GM12878 (cell line): ENCODE measurements around the gene SMG6. TPM values are rescaled to one million over a fixed set of nuclear protein-coding genes. Genes with fewer than 3 reads are reported as not detected.

Experiments used
- ATAC-seq: fragments of 200-7000 bp; cut with Tn5 transposase; 3 replicates; pipeline ENCODE4 v1.9.1; 2020; ENCODE audit warnings: mild to moderate bottlenecking, moderate library complexity
- BruUV-seq: library from RNA; stranded (reverse); fragments of 400-500 nt; replicated peaks from 2 replicates; lab custom pipeline; 2021; lab: Mats Ljungman, UMichigan
- CTCF ChIA-PET: fragments of 300-600 bp; sonication (Branson Sonifier 250); formaldehyde crosslinking; extraction: SDS; loops from one replicate; lab custom pipeline; 2021; ENCODE audit warnings: inconsistent platforms; lab: Yijun Ruan, JAX
- POLR2A ChIA-PET: fragments of 350-600 bp; formaldehyde crosslinking; extraction: SDS; loops from one replicate; lab custom pipeline; 2021; ENCODE audit warnings: inconsistent platforms; lab: Charles Lee
- RAD21 ChIA-PET: fragments of 300-600 bp; sonication (Branson Sonifier 250); formaldehyde crosslinking; loops from one replicate; lab custom pipeline; 2023; ENCODE audit warnings: antibody characterized with exemption; ENCODE audit not compliant: unreplicated experiment; lab: Charles Lee
- SMC1A ChIA-PET: fragments of 300-600 bp; sonication (Branson Sonifier 250); formaldehyde crosslinking; loops from one replicate; lab custom pipeline; 2023; ENCODE audit not compliant: unreplicated experiment, uncharacterized antibody; lab: Charles Lee
- DNase-seq: peaks from one replicate; pipeline ENCODE4 v3.0.0-alpha.2; 2011; ENCODE audit warnings: low read depth, low spot score
- FAIRE-seq: peaks from 3 replicates; lab custom pipeline; 2011; peaks lifted over from hg19 to GRCh38; lab: Jason Lieb, UNC
- H2AFZ ChIP-seq: 2 replicates; pipeline ENCODE4 v1.6.0; 2011; ENCODE audit warnings: low read depth, low read length, control low read depth; ENCODE audit not compliant: control insufficient read depth
- H3K27ac ChIP-seq: 2 replicates; pipeline ENCODE4 v1.5.1; 2011; ENCODE audit warnings: control low read depth; ENCODE audit not compliant: control insufficient read depth, insufficient read depth
- H3K27me3 ChIP-seq, 2 experiments: replicated peaks in 1 of 2; 2 replicates each; pipeline versions ENCODE4 v1.6.0 to v1.6.1; 2011; ENCODE audit warnings: low read length in 1 of 2; ENCODE audit not compliant: control insufficient read depth in 2 of 2, insufficient read depth in 2 of 2
- H3K36me3 ChIP-seq, 2 experiments: 2 replicates each; pipeline ENCODE4 v1.5.1; 2011; ENCODE audit warnings: low read length in 1 of 2; ENCODE audit not compliant: control insufficient read depth in 2 of 2, insufficient read depth in 2 of 2
- H3K4me1 ChIP-seq: 2 replicates; pipeline ENCODE4 v1.6.1; 2011; ENCODE audit warnings: mild to moderate bottlenecking, low read length, moderate library complexity, mixed read lengths; ENCODE audit not compliant: control insufficient read depth, insufficient read depth
- H3K4me2 ChIP-seq: 2 replicates; pipeline ENCODE4 v1.6.0; 2011; ENCODE audit warnings: control low read depth; ENCODE audit not compliant: control insufficient read depth, insufficient read depth
- H3K4me3 ChIP-seq: fragments of 200-600 bp; sonication (generic); 2 replicates; pipeline ENCODE4 v1.5.1; 2016
- H3K79me2 ChIP-seq: 2 replicates; pipeline ENCODE4 v1.6.0; 2011; ENCODE audit warnings: low read length; ENCODE audit not compliant: control insufficient read depth, insufficient read depth
- H3K9ac ChIP-seq: 2 replicates; pipeline ENCODE4 v1.8.0; 2011; ENCODE audit warnings: low read length, control low read depth, mixed read lengths; ENCODE audit not compliant: control insufficient read depth, insufficient read depth
- H3K9me3 ChIP-seq: replicated peaks from 3 replicates; pipeline ENCODE4 v1.5.1; 2011; ENCODE audit warnings: mild to moderate bottlenecking, low read length; ENCODE audit not compliant: control insufficient read depth, insufficient read depth
- H4K20me1 ChIP-seq: 2 replicates; pipeline ENCODE4 v1.6.0; 2011; ENCODE audit not compliant: control insufficient read depth, insufficient read depth
- EP300 ChIP-seq, 2 experiments: fragments of 150-350 bp in 1 of 2; IDR thresholded peaks; 2 replicates each; pipeline ENCODE4 v1.6.1; 2011 to 2012; ENCODE audit warnings: low read depth in 2 of 2, low read length in 2 of 2, borderline replicate concordance in 1 of 2, improper control_type of control experiment in 1 of 2, inconsistent platforms in 1 of 2; ENCODE audit not compliant: control insufficient read depth in 1 of 2
- GATAD2B ChIP-seq: fragments of 450-650 bp; conservative IDR thresholded peaks from 2 replicates; pipeline ENCODE4 v1.6.1; 2017; ENCODE audit warnings: low read depth, mild to moderate bottlenecking, moderate library complexity
- HDAC2 ChIP-seq: fragments of 200-600 bp; sonication (generic); IDR thresholded peaks from 2 replicates; pipeline ENCODE4 v1.6.1; 2017
- IKZF1 ChIP-seq: fragments of 450-650 bp; conservative IDR thresholded peaks from 2 replicates; pipeline ENCODE4 v1.6.1; 2017; ENCODE audit warnings: antibody characterized with exemption, mild to moderate bottlenecking
- IRF4 ChIP-seq: IDR thresholded peaks from 2 replicates; pipeline ENCODE4 v1.6.1; 2011; ENCODE audit warnings: low read depth, low read length
- POLR2AphosphoS5 ChIP-seq: IDR thresholded peaks from 2 replicates; pipeline ENCODE4 v1.6.1; 2011; ENCODE audit warnings: mild to moderate bottlenecking, low read length, inconsistent platforms
- SMAD1 ChIP-seq: fragments of 450-650 bp; IDR thresholded peaks from 2 replicates; pipeline ENCODE4 v1.6.1; 2018; ENCODE audit warnings: mild to moderate bottlenecking, low read depth; ENCODE audit not compliant: partially characterized antibody
- WGBS: methylation state at CpG from one replicate; pipeline ENCODE4 v1.1.6; 2016; ENCODE audit warnings: low lambda C conversion rate; ENCODE audit not compliant: insufficient replicate concordance, insufficient coverage; ENCODE audit errors: missing lambda C conversion rate; 5-methylcytosine and 5-hydroxymethylcytosine counted together
- in situ Hi-C: fragments of 300-500 bp; cut with MboI; formaldehyde crosslinking; loops from 9 replicates; pipeline ENCODE4 v1.14.3; 2018; ENCODE audit warnings: mixed read lengths
- intact Hi-C: fragments of 100-400 bp; cut with micrococcal nuclease; formaldehyde crosslinking; loops from one replicate; pipeline ENCODE4 v1.14.2; 2022; ENCODE audit not compliant: unreplicated experiment
- polyA plus RNA-seq, 11 experiments: library from polyadenylated mRNA; depleted of rRNA in 4 of 11; unstranded in 6 of 11; stranded (reverse) in 5 of 11; fragments of >200 nt; fragmentation: Nextera tagmentation in 4 of 11; fragmentation: Illumina TruSeq in 1 of 11; extraction: Ambion mirVana in 4 of 11; extraction: Trizol in 1 of 11; gene quantifications; 1 replicate in 1 of 11; 2 replicates in 10 of 11; pipeline versions ENCODE4 v1.2.1 to v1.2.3, GENCODE V29; 2011 to 2016; ENCODE audit warnings: inconsistent platforms in 2 of 11, missing spikeins in 2 of 11, low read depth in 1 of 11
- total RNA-seq, 4 experiments: library from RNA; depleted of rRNA in 3 of 4; stranded (reverse); fragments of >200 nt in 3 of 4; fragmentation: Illumina TruSeq in 1 of 4; extraction: Trizol in 1 of 4; gene quantifications; 2 replicates each; pipeline versions ENCODE4 v1.2.1 to v1.2.3, GENCODE V29; 2013 to 2021
- TF ChIP-seq, protein P1 (sequence below): fragments of 450-650 bp; IDR thresholded peaks from 2 replicates; pipeline ENCODE4 v1.6.1; 2017; ENCODE audit warnings: mild to moderate bottlenecking, low read depth, inconsistent platforms; ENCODE audit not compliant: poor library complexity, severe bottlenecking
- TF ChIP-seq, protein P2 (sequence below): fragments of 450-650 bp; IDR thresholded peaks from 2 replicates; pipeline ENCODE4 v1.6.1; 2016; ENCODE audit warnings: mild to moderate bottlenecking

Gene SMG6
- total and polyA plus RNA-seq, 10 of the 15 experiments (the other 5 are each of a cell fraction or from before 2014, with no cell fraction given), result 0.58 to 28.7 (median 15.7) TPM

DNA sequence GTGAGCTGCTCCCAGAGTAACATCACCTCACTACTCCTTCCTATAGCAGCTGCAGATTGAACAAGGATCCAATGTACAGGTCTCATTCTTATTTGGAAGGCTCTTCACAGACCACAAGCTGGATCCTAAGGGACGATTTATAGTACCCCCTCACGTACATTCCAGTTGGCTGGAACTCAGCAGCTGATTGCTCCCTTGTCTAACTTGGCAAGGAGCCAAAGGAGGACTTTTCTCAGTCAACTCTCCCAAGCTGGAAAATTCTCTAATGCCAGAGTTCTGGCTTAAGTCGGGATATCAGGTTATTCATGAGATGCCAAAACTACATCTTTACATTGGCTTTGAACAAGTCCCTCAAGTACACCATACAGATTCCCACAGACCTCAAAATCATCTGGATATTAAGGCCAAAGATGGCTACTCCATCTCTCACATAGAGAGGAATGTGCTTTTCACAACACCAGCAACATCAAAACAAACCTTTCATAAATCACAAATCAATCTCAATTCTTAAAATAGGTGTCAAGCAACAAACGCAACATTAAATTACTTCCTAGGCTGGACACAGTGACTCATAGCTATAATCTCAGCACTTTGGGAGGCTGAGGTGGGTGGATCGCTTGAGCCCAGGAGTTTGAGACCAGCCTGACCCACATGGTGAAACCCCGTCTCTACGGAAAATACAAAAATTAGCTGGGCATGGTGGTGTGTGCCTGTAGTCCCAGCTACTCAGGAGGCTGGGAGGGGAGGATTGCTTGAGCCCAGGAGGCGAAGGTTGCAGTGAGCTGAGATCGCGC is 39.3 kb downstream of the SMG6 start:
- in situ Hi-C loops (no loop called here), intact Hi-C loops (no loop called here)
- Histone ChIP-seq H3K36me3 (peaks cover 0 to 8% of the 10 kb centered on the region in 2 experiments; a peak in 2 of 4 replicates), H3K79me2 (peaks cover 40% of the 10 kb centered on the region), H3K27me3 (no peaks in the 10 kb centered on the region), H3K4me1 (peaks cover 75% of the 10 kb centered on the region), H3K4me2 (peak overlapping the region; percentile 72), H3K27ac (peak overlapping the region; percentile 99), H3K4me3 (peak overlapping the region; percentile 21; the same call in 1 of the 2 replicates), H3K9ac (peak overlapping the region; percentile 40), H4K20me1 (no peaks in the 10 kb centered on the region), H3K9me3 (no peaks in the 10 kb centered on the region), H2AFZ (no peak overlapping the region)
- CTCF ChIA-PET, result interaction anchor here (0.6 to 7.5 kb wide), 18 partner anchors 8 to 210 kb away, joined by 3 to 48 read pairs (median 3); partner anchors contain the start of gene HIC1
- 91% methylated on average over 10 of the region's 10 CpGs for WGBS
- no TSS peak for BruUV-seq
- DNase-seq (no peak), FAIRE-seq (no peak), ATAC-seq (no peak)
- POLR2A ChIA-PET, result interaction anchor here (0.6 to 8.8 kb wide), 15 partner anchors 11 to 217 kb away, joined by 3 to 69 read pairs (median 4); partner anchors contain the start of gene HIC1
- RAD21 ChIA-PET, result interaction anchor here (0.7 to 7.2 kb wide), 14 partner anchors 10 to 207 kb away, joined by 3 to 61 read pairs (median 6); partner anchors contain the start of genes HIC1, SMG6 and SRR
- TF ChIP-seq POLR2AphosphoS5 (0 out of 2 replicates have a peak, but pooled peaks have one; percentile 58), IKZF1 (peak; percentile 54; the same call in 1 of the 2 replicates), SMAD1 (peak; percentile 98), IRF4 (no peak), HDAC2 (no peak), GATAD2B (0 out of 2 replicates have a peak, but pooled peaks have one; percentile 25), EP300 (IDR thresholded peaks at IDR 0.05; ENCODE audit: borderline replicate concordance in 1 of 2, control insufficient read depth in 1 of 2, low read depth in 2 of 2, low read length in 2 of 2) (no peak)
- TF ChIP-seq, protein P1, sequence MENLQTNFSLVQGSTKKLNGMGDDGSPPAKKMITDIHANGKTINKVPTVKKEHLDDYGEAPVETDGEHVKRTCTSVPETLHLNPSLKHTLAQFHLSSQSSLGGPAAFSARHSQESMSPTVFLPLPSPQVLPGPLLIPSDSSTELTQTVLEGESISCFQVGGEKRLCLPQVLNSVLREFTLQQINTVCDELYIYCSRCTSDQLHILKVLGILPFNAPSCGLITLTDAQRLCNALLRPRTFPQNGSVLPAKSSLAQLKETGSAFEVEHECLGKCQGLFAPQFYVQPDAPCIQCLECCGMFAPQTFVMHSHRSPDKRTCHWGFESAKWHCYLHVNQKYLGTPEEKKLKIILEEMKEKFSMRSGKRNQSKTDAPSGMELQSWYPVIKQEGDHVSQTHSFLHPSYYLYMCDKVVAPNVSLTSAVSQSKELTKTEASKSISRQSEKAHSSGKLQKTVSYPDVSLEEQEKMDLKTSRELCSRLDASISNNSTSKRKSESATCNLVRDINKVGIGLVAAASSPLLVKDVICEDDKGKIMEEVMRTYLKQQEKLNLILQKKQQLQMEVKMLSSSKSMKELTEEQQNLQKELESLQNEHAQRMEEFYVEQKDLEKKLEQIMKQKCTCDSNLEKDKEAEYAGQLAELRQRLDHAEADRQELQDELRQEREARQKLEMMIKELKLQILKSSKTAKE, result peak; percentile 76
- TF ChIP-seq, protein P2, sequence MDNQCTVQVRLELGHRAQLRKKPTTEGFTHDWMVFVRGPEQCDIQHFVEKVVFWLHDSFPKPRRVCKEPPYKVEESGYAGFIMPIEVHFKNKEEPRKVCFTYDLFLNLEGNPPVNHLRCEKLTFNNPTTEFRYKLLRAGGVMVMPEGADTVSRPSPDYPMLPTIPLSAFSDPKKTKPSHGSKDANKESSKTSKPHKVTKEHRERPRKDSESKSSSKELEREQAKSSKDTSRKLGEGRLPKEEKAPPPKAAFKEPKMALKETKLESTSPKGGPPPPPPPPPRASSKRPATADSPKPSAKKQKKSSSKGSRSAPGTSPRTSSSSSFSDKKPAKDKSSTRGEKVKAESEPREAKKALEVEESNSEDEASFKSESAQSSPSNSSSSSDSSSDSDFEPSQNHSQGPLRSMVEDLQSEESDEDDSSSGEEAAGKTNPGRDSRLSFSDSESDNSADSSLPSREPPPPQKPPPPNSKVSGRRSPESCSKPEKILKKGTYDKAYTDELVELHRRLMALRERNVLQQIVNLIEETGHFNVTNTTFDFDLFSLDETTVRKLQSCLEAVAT, result peak; percentile 93
- SMC1A ChIA-PET, result interaction anchor here (0.9 to 10.4 kb wide), 15 partner anchors 13 to 235 kb away, joined by 3 to 149 read pairs (median 4); partner anchors contain the start of genes HIC1 and TSR1
